Adrenal gland (tissue), 5 donors: ENCODE results near the gene GALT.

Experiments used
- POLR2A ChIP-seq, 2 donors: fragments of 450-650 bp; IDR thresholded peaks; one replicate each; pipeline ENCODE4 v1.6.1; 2017; ENCODE audit warnings: antibody characterized with exemption in 2 of 2, mild to moderate bottlenecking in 2 of 2, moderate library complexity in 1 of 2
- TF ChIP-seq, protein P1 (sequence below), 6 experiments: fragments of 450-650 bp in 4 of 6; fragments of 200-600 bp in 2 of 6; sonication (generic) in 1 of 6; IDR thresholded peaks; 1 replicate in 5 of 6; 2 replicates in 1 of 6; pipeline versions ENCODE4 v1.5.1 to v1.8.0; 2016 to 2021; ENCODE audit warnings: antibody characterized with exemption in 6 of 6, mild to moderate bottlenecking in 2 of 6, moderate library complexity in 1 of 6
- donor health status: DM: no; HTN: no; CAD: no.

DNA sequence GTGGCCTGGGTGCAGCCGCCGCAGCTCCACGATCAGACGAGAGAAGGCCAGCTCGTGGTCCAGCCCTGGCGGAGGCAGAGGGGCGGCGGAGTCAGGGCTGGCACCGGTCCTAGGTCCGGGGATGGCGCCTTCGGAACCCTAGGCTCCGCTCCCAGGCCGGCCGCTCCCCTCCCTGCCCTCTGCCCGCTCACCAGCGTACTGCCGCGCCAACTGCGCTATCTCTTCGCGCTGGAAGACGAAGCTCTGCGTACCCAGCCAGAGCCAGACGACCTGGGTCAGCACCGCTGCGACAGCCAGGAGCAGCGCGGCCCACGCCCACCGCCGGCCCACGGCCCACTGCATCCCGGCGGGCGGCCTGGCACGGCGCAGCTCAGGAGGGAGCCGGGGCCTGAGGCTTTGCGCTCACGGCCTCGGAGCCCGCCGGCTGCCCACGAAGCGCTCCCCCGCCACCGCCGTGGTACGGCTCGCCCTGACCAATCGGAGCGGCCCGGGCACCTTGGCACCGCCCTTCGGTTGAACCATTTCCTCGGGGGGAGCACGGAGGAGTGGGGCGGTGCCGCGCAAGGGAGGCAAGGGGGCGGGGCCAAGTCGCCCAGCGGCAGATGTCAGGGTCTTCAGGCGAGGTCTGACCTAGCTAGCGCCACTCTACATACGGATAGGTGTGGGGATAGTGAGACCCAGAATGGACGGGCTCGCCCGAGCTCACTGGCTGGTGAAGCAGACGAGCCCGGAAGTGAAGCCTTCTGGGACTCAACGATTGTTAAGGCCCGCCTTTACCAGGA is 8.9 kb upstream of the GALT start, which contains the start of gene SIGMAR1:
- peak; percentile 64 to 86 for TF ChIP-seq POLR2A (IDR thresholded peaks at IDR 0.05)
- TF ChIP-seq, protein P1, sequence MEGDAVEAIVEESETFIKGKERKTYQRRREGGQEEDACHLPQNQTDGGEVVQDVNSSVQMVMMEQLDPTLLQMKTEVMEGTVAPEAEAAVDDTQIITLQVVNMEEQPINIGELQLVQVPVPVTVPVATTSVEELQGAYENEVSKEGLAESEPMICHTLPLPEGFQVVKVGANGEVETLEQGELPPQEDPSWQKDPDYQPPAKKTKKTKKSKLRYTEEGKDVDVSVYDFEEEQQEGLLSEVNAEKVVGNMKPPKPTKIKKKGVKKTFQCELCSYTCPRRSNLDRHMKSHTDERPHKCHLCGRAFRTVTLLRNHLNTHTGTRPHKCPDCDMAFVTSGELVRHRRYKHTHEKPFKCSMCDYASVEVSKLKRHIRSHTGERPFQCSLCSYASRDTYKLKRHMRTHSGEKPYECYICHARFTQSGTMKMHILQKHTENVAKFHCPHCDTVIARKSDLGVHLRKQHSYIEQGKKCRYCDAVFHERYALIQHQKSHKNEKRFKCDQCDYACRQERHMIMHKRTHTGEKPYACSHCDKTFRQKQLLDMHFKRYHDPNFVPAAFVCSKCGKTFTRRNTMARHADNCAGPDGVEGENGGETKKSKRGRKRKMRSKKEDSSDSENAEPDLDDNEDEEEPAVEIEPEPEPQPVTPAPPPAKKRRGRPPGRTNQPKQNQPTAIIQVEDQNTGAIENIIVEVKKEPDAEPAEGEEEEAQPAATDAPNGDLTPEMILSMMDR (IDR thresholded peaks at IDR 0.05) = peak in 2 of 6 experiments; percentile 3 to 15
